Neuronal stem cell (in vitro differentiated cells): Measurements from ENCODE around the gene INVS.
"Not testable (repeated sequence)": the region's sequence is repeated elsewhere in the genome, so short reads cannot be mapped to it uniquely, and the experiment has no call there.

Source experiments
- DNase-seq: peaks from one replicate; pipeline ENCODE4 v3.0.0-alpha.2; 2013; ENCODE audit warnings: low spot score
- H2AFZ ChIP-seq: one replicate; pipeline ENCODE4 v1.6.1; 2013; ENCODE audit warnings: mild to moderate bottlenecking, low read length, inconsistent platforms
- H2AK5ac ChIP-seq: 2 replicates; pipeline ENCODE4 v1.6.1; 2013; ENCODE audit warnings: low read depth, mild to moderate bottlenecking, inconsistent platforms, low read length, moderate library complexity, mixed read lengths
- H2BK120ac ChIP-seq: 2 replicates; pipeline ENCODE4 v1.6.1; 2013; ENCODE audit warnings: low read depth, mild to moderate bottlenecking, inconsistent platforms, low read length, moderate library complexity, mixed read lengths
- H2BK12ac ChIP-seq: one replicate; pipeline ENCODE4 v1.6.1; 2013; ENCODE audit warnings: low read length, inconsistent platforms
- H2BK15ac ChIP-seq: 2 replicates; pipeline ENCODE4 v1.6.1; 2013; ENCODE audit warnings: mild to moderate bottlenecking, low read length, inconsistent platforms, mixed read lengths
- H2BK5ac ChIP-seq: one replicate; pipeline ENCODE4 v1.6.1; 2013; ENCODE audit warnings: inconsistent platforms, mild to moderate bottlenecking, low read length, moderate library complexity
- H3K14ac ChIP-seq: one replicate; pipeline ENCODE4 v1.6.1; 2013; ENCODE audit warnings: low read length, inconsistent platforms
- H3K18ac ChIP-seq: 2 replicates; pipeline ENCODE4 v1.6.1; 2013; ENCODE audit warnings: low read length, inconsistent platforms
- H3K23ac ChIP-seq: 2 replicates; pipeline ENCODE4 v1.6.1; 2013; ENCODE audit warnings: low read depth, mild to moderate bottlenecking, mixed read lengths, low read length, inconsistent platforms; ENCODE audit not compliant: poor library complexity
- H3K27ac ChIP-seq: replicated peaks from 3 replicates; pipeline ENCODE4 v1.5.1; 2013; ENCODE audit warnings: low read length, inconsistent platforms
- H3K27me3 ChIP-seq, 3 experiments: 2 replicates each; pipeline ENCODE4 v1.6.1; 2013; ENCODE audit warnings: low read length in 3 of 3, mild to moderate bottlenecking in 2 of 3, inconsistent platforms in 1 of 3, low read depth in 1 of 3, mixed read lengths in 1 of 3, moderate library complexity in 1 of 3; ENCODE audit not compliant: control insufficient read depth in 3 of 3, insufficient read depth in 3 of 3
- H3K36me3 ChIP-seq, 2 donors: replicated peaks in 1 of 2; 2 replicates each; pipeline ENCODE4 v1.6.1; 2013; ENCODE audit warnings: low read length in 2 of 2; ENCODE audit not compliant: control insufficient read depth in 2 of 2, insufficient read depth in 2 of 2
- H3K4ac ChIP-seq: 2 replicates; pipeline ENCODE4 v1.6.1; 2013; ENCODE audit warnings: inconsistent platforms, mild to moderate bottlenecking, low read length, moderate library complexity
- H3K4me1 ChIP-seq, 2 donors: 1 replicate in 1 of 2; 2 replicates in 1 of 2; pipeline ENCODE4 v1.6.1; 2013; ENCODE audit warnings: low read length in 2 of 2, low read depth in 1 of 2; ENCODE audit not compliant: control insufficient read depth in 2 of 2, insufficient read depth in 1 of 2
- H3K4me2 ChIP-seq: one replicate; pipeline ENCODE4 v1.6.1; 2013; ENCODE audit warnings: mild to moderate bottlenecking, low read length, inconsistent platforms; ENCODE audit not compliant: insufficient read depth, poor library complexity, severe bottlenecking
- H3K4me3 ChIP-seq, 2 donors: 2 replicates each; pipeline ENCODE4 v1.5.1; 2013; ENCODE audit warnings: low read length in 2 of 2, mild to moderate bottlenecking in 2 of 2, inconsistent platforms in 1 of 2, moderate library complexity in 1 of 2
- H3K79me1 ChIP-seq: one replicate; pipeline ENCODE4 v1.6.1; 2013; ENCODE audit warnings: low read depth, mild to moderate bottlenecking, inconsistent platforms, low read length, moderate library complexity
- H3K9ac ChIP-seq: one replicate; pipeline ENCODE4 v1.6.1; 2013; ENCODE audit warnings: mild to moderate bottlenecking, low read depth, low read length, inconsistent platforms; ENCODE audit not compliant: poor library complexity
- H3K9me3 ChIP-seq, 2 donors: replicated peaks in 1 of 2; 2 replicates each; pipeline versions ENCODE3 to v1.6.1; 2013; ENCODE audit warnings: low read length in 2 of 2, mild to moderate bottlenecking in 2 of 2, inconsistent platforms in 1 of 2, low read depth in 1 of 2, mixed read lengths in 1 of 2, moderate library complexity in 1 of 2; ENCODE audit not compliant: control insufficient read depth in 2 of 2, insufficient read depth in 1 of 2
- H4K8ac ChIP-seq: one replicate; pipeline ENCODE4 v1.6.1; 2013; ENCODE audit warnings: low read depth, mild to moderate bottlenecking, inconsistent platforms, low read length, moderate library complexity
- H4K91ac ChIP-seq: one replicate; pipeline ENCODE4 v1.6.1; 2013; ENCODE audit warnings: low read length, low read depth, mild to moderate bottlenecking, inconsistent platforms; ENCODE audit not compliant: poor library complexity
- WGBS, 2 donors: extraction: QIAGEN DNeasy Blood & Tissue Kit; methylation state at CpG; one replicate each; pipeline ENCODE4 v1.1.7; 2013; ENCODE audit warnings: missing lambda C conversion rate in 2 of 2, mixed read lengths in 1 of 2; ENCODE audit not compliant: insufficient read length in 2 of 2, insufficient replicate concordance in 1 of 2; ENCODE audit errors: extremely low coverage in 2 of 2; 5-methylcytosine and 5-hydroxymethylcytosine counted together

The INVS gene

DNA sequence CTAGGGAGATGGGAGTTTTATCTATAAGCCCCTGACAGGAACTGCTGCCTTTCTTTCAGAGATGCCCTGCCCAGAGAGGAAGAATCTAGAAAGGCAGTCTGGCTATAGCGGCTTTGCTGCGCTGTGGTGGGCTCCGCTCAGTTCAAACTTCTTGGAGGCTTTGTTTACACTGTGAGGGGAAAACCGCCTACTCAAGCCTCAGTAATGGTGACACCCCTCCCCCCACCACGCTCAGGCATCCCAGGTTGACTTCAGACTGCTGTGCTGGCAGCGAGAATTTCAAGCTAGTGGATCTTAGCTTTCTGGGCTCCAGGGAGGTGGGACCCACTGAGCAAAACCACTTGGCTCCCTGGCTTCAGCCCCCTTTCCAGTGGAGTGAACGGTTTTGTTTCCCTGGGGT lies 137.9 kb downstream of the INVS start:
- DNase-seq, H3K14ac ChIP-seq, H3K18ac ChIP-seq, H3K23ac ChIP-seq, H4K91ac ChIP-seq, H2BK15ac ChIP-seq, H3K79me1 ChIP-seq, H3K4me2 ChIP-seq, H4K8ac ChIP-seq, H2BK120ac ChIP-seq, H2BK5ac ChIP-seq, H3K4ac ChIP-seq, H3K9ac ChIP-seq, H2AFZ ChIP-seq, H2BK12ac ChIP-seq, H2AK5ac ChIP-seq, H3K27ac ChIP-seq, H3K4me3 ChIP-seq, H3K27me3 ChIP-seq, H3K4me1 ChIP-seq: not testable (repeated sequence)
- no CpG with 5 or more reads among the region's 7 CpGs for WGBS, 2 donors
- Histone ChIP-seq H3K9me3 (peaks cover 1 to 12% of the 10 kb centered on the region in 2 donors), H3K36me3 (peaks cover 2 to 24% of the 10 kb centered on the region in 2 donors)

DNA sequence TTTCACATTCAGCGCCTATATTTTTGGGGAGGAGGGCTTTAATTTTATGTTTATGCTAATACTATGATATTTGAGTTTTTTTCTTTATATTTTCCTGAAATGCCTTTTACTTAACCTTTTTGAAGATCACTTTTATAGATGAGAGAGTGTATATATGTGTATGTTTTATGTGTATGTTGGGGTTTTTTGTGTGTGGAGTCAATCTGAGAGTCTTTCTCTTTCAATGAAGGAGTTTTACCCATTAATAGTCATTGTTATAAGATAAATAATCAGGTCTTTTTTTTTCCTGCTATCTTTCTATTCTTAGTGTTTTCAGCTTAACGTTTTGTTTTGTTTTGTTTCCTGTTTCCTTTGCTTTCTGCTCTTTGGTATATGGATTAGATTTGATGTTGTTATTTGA lies 141.5 kb downstream of the INVS start:
- H3K36me3 ChIP-seq, result peaks cover 4 to 53% of the 10 kb centered on the region in 2 donors
- no peak overlapping the region for H2AK5ac ChIP-seq
- H3K4ac ChIP-seq, result no peak overlapping the region
- WGBS, 2 donors, result no CpG with 5 or more reads among the region's 2 CpGs
- no peaks in the 10 kb centered on the region for H3K4me1 ChIP-seq
- H3K23ac ChIP-seq, result no peak overlapping the region
- H3K27me3 ChIP-seq, result peaks cover 0 to 2% (median 0%) of the 10 kb centered on the region in 3 experiments
- H3K18ac ChIP-seq, result no peak overlapping the region
- no peak for DNase-seq
- no peak overlapping the region for H3K9ac ChIP-seq
- no peak overlapping the region for H4K8ac ChIP-seq
- H3K14ac ChIP-seq, result no peak overlapping the region
- no peak overlapping the region for H2BK15ac ChIP-seq
- H2BK12ac ChIP-seq, result no peak overlapping the region
- H2AFZ ChIP-seq, result no peak overlapping the region
- no peak overlapping the region for H3K27ac ChIP-seq
- H3K79me1 ChIP-seq, result no peaks in the 10 kb centered on the region
- H4K91ac ChIP-seq, result no peak overlapping the region
- H3K9me3 ChIP-seq, result peaks cover 1 to 12% of the 10 kb centered on the region in 2 donors
- H2BK120ac ChIP-seq, result no peak overlapping the region
- H3K4me2 ChIP-seq, result no peak overlapping the region
- no peak overlapping the region for H3K4me3 ChIP-seq
- H2BK5ac ChIP-seq, result no peak overlapping the region

DNA sequence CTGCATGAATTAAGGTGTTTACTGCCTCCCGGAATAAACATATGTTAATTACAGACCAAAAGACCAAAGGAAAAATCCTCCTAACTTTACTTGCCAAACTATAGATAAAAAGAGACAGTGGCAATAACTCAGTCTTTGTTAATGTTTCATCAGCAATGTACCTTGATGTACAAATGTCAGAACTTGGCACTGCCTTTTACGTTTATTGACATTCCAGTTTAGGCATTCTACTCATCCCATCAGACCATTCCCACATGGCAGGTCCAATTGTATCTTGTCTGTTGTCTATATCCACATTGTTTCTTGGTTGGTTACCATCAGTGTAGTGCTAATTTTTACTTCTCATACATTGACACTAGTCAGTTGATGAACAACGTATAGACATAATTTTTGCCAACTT lies 168.2 kb downstream of the INVS start:
- H3K27me3 ChIP-seq, result no peaks in the 10 kb centered on the region
- H2BK120ac ChIP-seq, result no peak overlapping the region
- peaks cover 2 to 33% of the 10 kb centered on the region in 2 donors for H3K36me3 ChIP-seq
- no peaks in the 10 kb centered on the region for H3K9me3 ChIP-seq
- no peak overlapping the region for H4K91ac ChIP-seq
- no peak overlapping the region for H2BK5ac ChIP-seq
- H3K79me1 ChIP-seq, result no peaks in the 10 kb centered on the region
- DNase-seq, result no peak
- no peak overlapping the region for H2AK5ac ChIP-seq
- H3K14ac ChIP-seq, result no peak overlapping the region
- no peak overlapping the region for H2AFZ ChIP-seq
- no peak overlapping the region for H3K9ac ChIP-seq
- H4K8ac ChIP-seq, result no peak overlapping the region
- H3K27ac ChIP-seq, result no peak overlapping the region
- H3K18ac ChIP-seq, result no peak overlapping the region
- no peak overlapping the region for H2BK15ac ChIP-seq
- no peak overlapping the region for H3K23ac ChIP-seq
- no peak overlapping the region for H3K4me2 ChIP-seq
- H3K4me3 ChIP-seq, result no peak overlapping the region
- H3K4me1 ChIP-seq, result no peaks in the 10 kb centered on the region
- WGBS, 2 donors, result no CpG with 5 or more reads among the region's 3 CpGs
- H2BK12ac ChIP-seq, result no peak overlapping the region
- no peak overlapping the region for H3K4ac ChIP-seq

DNA sequence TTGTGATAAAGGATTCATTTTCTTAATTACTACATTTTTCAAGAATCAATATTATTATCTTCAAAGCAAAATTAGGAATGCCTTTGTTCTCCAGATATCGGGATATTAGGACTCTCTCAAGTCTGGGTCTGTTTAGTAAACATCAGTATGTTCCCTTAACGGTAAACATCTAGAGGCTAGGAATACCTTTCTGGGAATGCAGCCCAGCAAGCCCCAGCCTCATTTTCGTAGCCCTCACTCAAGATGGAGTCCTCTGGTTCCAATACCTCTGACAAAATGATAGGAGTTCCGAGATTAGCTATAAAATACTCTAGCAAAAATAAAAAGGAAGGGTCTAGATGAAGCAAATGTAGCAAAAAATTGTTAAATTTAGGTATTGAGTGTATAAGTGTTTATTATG lies 169.2 kb downstream of the INVS start:
- H2AK5ac ChIP-seq, result no peak overlapping the region
- no peak overlapping the region for H2BK120ac ChIP-seq
- H2BK15ac ChIP-seq, result no peak overlapping the region
- H3K18ac ChIP-seq, result no peak overlapping the region
- H3K79me1 ChIP-seq, result no peaks in the 10 kb centered on the region
- no peak for DNase-seq
- H3K27me3 ChIP-seq, result no peaks in the 10 kb centered on the region
- no peak overlapping the region for H3K14ac ChIP-seq
- no peak overlapping the region for H4K8ac ChIP-seq
- no peak overlapping the region for H2AFZ ChIP-seq
- no peak overlapping the region for H3K27ac ChIP-seq
- H3K23ac ChIP-seq, result no peak overlapping the region
- H2BK12ac ChIP-seq, result no peak overlapping the region
- H4K91ac ChIP-seq, result no peak overlapping the region
- H3K9ac ChIP-seq, result no peak overlapping the region
- no peak overlapping the region for H3K4ac ChIP-seq
- H3K9me3 ChIP-seq, result no peaks in the 10 kb centered on the region
- no peak overlapping the region for H3K4me2 ChIP-seq
- WGBS, 2 donors, result no CpG with 5 or more reads among the region's 4 CpGs
- no peak overlapping the region for H3K4me3 ChIP-seq
- no peak overlapping the region for H2BK5ac ChIP-seq
- peaks cover 6 to 42% of the 10 kb centered on the region in 2 donors for H3K36me3 ChIP-seq
- no peaks in the 10 kb centered on the region for H3K4me1 ChIP-seq
